Activated naive CD4-positive, alpha-beta T cell treated with anti-CD3 and anti-CD28 coated beads, Interleukin-2, amount 50 U/mL, for 72 hours (primary cell): ENCODE data around the gene MYCBP2. TPM values are rescaled to one million over a fixed set of nuclear protein-coding genes. Genes with fewer than 3 reads are reported as not detected.
A peak's percentile ranks its signal among the peaks of the same experiment; 100 is the strongest.
"Not testable (repeated sequence)": the region's sequence is repeated elsewhere in the genome, so short reads cannot be mapped to it uniquely, and the experiment has no call there.

ENCODE experiments used
- ATAC-seq, 2 donors: fragments of 150-1000 bp; cut with Tn5 transposase; 2 replicates each; pipeline ENCODE4 v1.10.0; 2021; ENCODE audit warnings: mild to moderate bottlenecking in 2 of 2, moderate library complexity in 2 of 2
- DNase-seq, 2 donors: peaks; one replicate each; pipeline ENCODE4 v3.0.0; 2021 to 2022; ENCODE audit warnings: low spot score in 2 of 2
- H3K27ac Mint-ChIP-seq, 2 donors: one replicate each; pipeline ENCODE4 v1.8.0; 2022; ENCODE audit warnings: mild to moderate bottlenecking in 2 of 2, mixed read lengths in 2 of 2
- H3K36me3 Mint-ChIP-seq, 2 donors: one replicate each; pipeline ENCODE4 v1.8.0; 2022; ENCODE audit warnings: mixed read lengths in 2 of 2
- H3K9me3 Mint-ChIP-seq, 2 donors: one replicate each; pipeline ENCODE4 v1.8.0; 2022; ENCODE audit warnings: mixed read lengths in 2 of 2
- total RNA-seq, 2 donors: library from RNA; stranded (reverse); gene quantifications; one replicate each; pipeline ENCODE4 v1.2.3, GENCODE V29; 2022

Gene MYCBP2
- total RNA-seq = 100 to 1,000 TPM in 1 of 2 donors, 10 to 100 TPM in 1; 80.1 to 105 TPM

- ATAC-seq (peak; percentile 58 to 73), DNase-seq (peak; percentile 94)
- Mint-ChIP-seq H3K27ac (peak within 1 kb of the TSS; percentile 94 to 97), H3K36me3 (peaks cover 12 to 19% of the 10 kb centered on the region in 2 donors), H3K9me3 (no peaks in the 10 kb centered on the region)
These were observed at the start of gene MYCBP2 for GRCh38 chr13:77326905-77327604. TSS of gene MYCBP2 (minus strand) at chr13:77327094. CDS start at chr13:77326775, 319 bp downstream.

GRCh38 chr13:77375560-77376108, 48.7 kb upstream of the MYCBP2 start:
- Mint-ChIP-seq H3K9me3 (no peaks in the 10 kb centered on the region), H3K36me3 (no peaks in the 10 kb centered on the region), H3K27ac (no peak overlapping the region)
- no peak for DNase-seq
- ATAC-seq = peak in 1 of 2 donors; percentile 43

GRCh38 chr13:77374786-77375185, 47.9 kb upstream of the MYCBP2 start:
- Mint-ChIP-seq H3K27ac (no peak overlapping the region), H3K9me3 (no peaks in the 10 kb centered on the region), H3K36me3 (no peaks in the 10 kb centered on the region)
- DNase-seq (no peak), ATAC-seq (peak; percentile 46 to 50)

GRCh38 chr13:77374339-77374738, 47.4 kb upstream of the MYCBP2 start:
- Mint-ChIP-seq H3K27ac (no peak overlapping the region), H3K36me3 (no peaks in the 10 kb centered on the region), H3K9me3 (no peaks in the 10 kb centered on the region)
- no peak for ATAC-seq
- no peak for DNase-seq

- no peak for DNase-seq
These were observed 46.6 kb upstream of the MYCBP2 start for GRCh38 chr13:77373502-77373901.

GRCh38 chr13:77372275-77372674, 45.4 kb upstream of the MYCBP2 start:
- no peaks in the 10 kb centered on the region for H3K36me3 Mint-ChIP-seq
- DNase-seq (no peak), ATAC-seq (no peak)
- H3K9me3 Mint-ChIP-seq = peaks cover 0 to 4% of the 10 kb centered on the region in 2 donors
- H3K27ac Mint-ChIP-seq = no peak overlapping the region

More at GRCh38 chr13:77373502-77373901, 46.6 kb upstream of the MYCBP2 start:
- ATAC-seq = no peak
- no peaks in the 10 kb centered on the region for H3K9me3 Mint-ChIP-seq
- no peaks in the 10 kb centered on the region for H3K36me3 Mint-ChIP-seq
- H3K27ac Mint-ChIP-seq = no peak overlapping the region

GRCh38 chr13:77370888-77371287, 44.0 kb upstream of the MYCBP2 start:
- Mint-ChIP-seq H3K9me3 (peaks cover 0 to 4% of the 10 kb centered on the region in 2 donors), H3K36me3 (no peaks in the 10 kb centered on the region), H3K27ac (no peak overlapping the region)
- no peak for ATAC-seq
- DNase-seq = no peak

GRCh38 chr13:77362166-77362565, 35.3 kb upstream of the MYCBP2 start:
- Mint-ChIP-seq H3K9me3 (no peaks in the 10 kb centered on the region), H3K27ac (no peak overlapping the region), H3K36me3 (peaks cover 0 to 6% of the 10 kb centered on the region in 2 donors)
- ATAC-seq (no peak), DNase-seq (no peak)

- DNase-seq (no peak), ATAC-seq (peak in 1 of 2 donors; percentile 60)
- Mint-ChIP-seq H3K27ac (no peak overlapping the region), H3K36me3 (peaks cover 0 to 6% of the 10 kb centered on the region in 2 donors), H3K9me3 (no peaks in the 10 kb centered on the region)
These were observed 33.3 kb upstream of the MYCBP2 start for GRCh38 chr13:77360032-77360685.

GRCh38 chr13:77359171-77359570, 32.3 kb upstream of the MYCBP2 start:
- DNase-seq (no peak), ATAC-seq (peak in 1 of 2 donors; percentile 44)
- Mint-ChIP-seq H3K36me3 (peaks cover 0 to 6% of the 10 kb centered on the region in 2 donors), H3K9me3 (peaks cover 0 to under 1% of the 10 kb centered on the region in 2 donors), H3K27ac (no peak overlapping the region)

- peaks cover 0 to 5% of the 10 kb centered on the region in 2 donors for H3K9me3 Mint-ChIP-seq
- H3K36me3 Mint-ChIP-seq = peaks cover 0 to 6% of the 10 kb centered on the region in 2 donors
- DNase-seq (no peak), ATAC-seq (no peak)
- no peak overlapping the region for H3K27ac Mint-ChIP-seq
These were observed 31.1 kb upstream of the MYCBP2 start for GRCh38 chr13:77358001-77358400.

GRCh38 chr13:77356155-77356554, 29.3 kb upstream of the MYCBP2 start:
- no peak overlapping the region for H3K27ac Mint-ChIP-seq
- peaks cover 0 to 5% of the 10 kb centered on the region in 2 donors for H3K9me3 Mint-ChIP-seq
- peaks cover 0 to 6% of the 10 kb centered on the region in 2 donors for H3K36me3 Mint-ChIP-seq
- ATAC-seq = no peak
- DNase-seq = no peak

- H3K27ac Mint-ChIP-seq = no peak overlapping the region
- H3K9me3 Mint-ChIP-seq = peaks cover 0 to 5% of the 10 kb centered on the region in 2 donors
- peaks cover 0 to 2% of the 10 kb centered on the region in 2 donors for H3K36me3 Mint-ChIP-seq
- DNase-seq = no peak
- ATAC-seq = no peak
These were observed 27.1 kb upstream of the MYCBP2 start for GRCh38 chr13:77353995-77354394.

GRCh38 chr13:77351315-77351714, 24.4 kb upstream of the MYCBP2 start:
- no peaks in the 10 kb centered on the region for H3K36me3 Mint-ChIP-seq
- DNase-seq (no peak), ATAC-seq (no peak)
- H3K9me3 Mint-ChIP-seq = peaks cover 0 to 5% of the 10 kb centered on the region in 2 donors
- no peak overlapping the region for H3K27ac Mint-ChIP-seq

- ATAC-seq = no peak
- DNase-seq = no peak
- H3K36me3 Mint-ChIP-seq = no peaks in the 10 kb centered on the region
- peaks cover 0 to 5% of the 10 kb centered on the region in 2 donors for H3K9me3 Mint-ChIP-seq
- H3K27ac Mint-ChIP-seq = no peak overlapping the region
These were observed 23.9 kb upstream of the MYCBP2 start for GRCh38 chr13:77350811-77351210.

GRCh38 chr13:77349365-77349764, 22.5 kb upstream of the MYCBP2 start:
- DNase-seq = no peak
- peaks cover 0 to 5% of the 10 kb centered on the region in 2 donors for H3K9me3 Mint-ChIP-seq
- H3K27ac Mint-ChIP-seq = no peak overlapping the region
- ATAC-seq = no peak
- H3K36me3 Mint-ChIP-seq = no peaks in the 10 kb centered on the region

- not testable (repeated sequence) for DNase-seq, H3K27ac Mint-ChIP-seq, H3K36me3 Mint-ChIP-seq, H3K9me3 Mint-ChIP-seq, ATAC-seq
These were observed 20.5 kb upstream of the MYCBP2 start for GRCh38 chr13:77347351-77347750.
